SK-N-SH treated with all-trans-retinoic acid at 6 μM for 48 hours (cell line): Measurements from ENCODE around the gene ABCA7.

Experiments
- ARNTL ChIP-seq: fragments of 450-650 bp; formaldehyde crosslinking; IDR thresholded peaks from 2 replicates; pipeline ENCODE4 v1.5.0; 2020; ENCODE audit warnings: low read depth, mild to moderate bottlenecking, moderate library complexity, borderline replicate concordance
- BACH2 ChIP-seq: fragments of 250-450 bp; sonication (Bioruptor Pico); IDR thresholded peaks from 2 replicates; pipeline ENCODE4 v1.9.0; 2021; ENCODE audit warnings: mild to moderate bottlenecking, borderline replicate concordance
- ISL1 ChIP-seq: fragments of 250-450 bp; sonication (Bioruptor Pico); IDR thresholded peaks from 2 replicates; pipeline ENCODE4 v2.1.2; 2022; ENCODE audit warnings: mild to moderate bottlenecking, moderate library complexity
- PATZ1 ChIP-seq: fragments of 250-450 bp; sonication (Bioruptor Pico); IDR thresholded peaks from 2 replicates; pipeline ENCODE4 v1.8.0; 2020; ENCODE audit warnings: mild to moderate bottlenecking, moderate library complexity, borderline replicate concordance
- POU6F1 ChIP-seq: fragments of 250-450 bp; sonication (Bioruptor Pico); IDR thresholded peaks from 2 replicates; pipeline ENCODE4 v1.8.0; 2021; ENCODE audit warnings: low read depth, mild to moderate bottlenecking, moderate library complexity, borderline replicate concordance
- PPARA ChIP-seq: fragments of 250-450 bp; sonication (Bioruptor Pico); IDR thresholded peaks from 2 replicates; pipeline ENCODE4 v1.5.0; 2020; ENCODE audit warnings: mild to moderate bottlenecking, borderline replicate concordance
- ZFP30 ChIP-seq: fragments of 450-650 bp; formaldehyde crosslinking; IDR thresholded peaks from 2 replicates; pipeline ENCODE4 v1.5.0; 2022; ENCODE audit warnings: mild to moderate bottlenecking, moderate library complexity
- TF ChIP-seq, protein P1 (sequence below): fragments of 250-450 bp; sonication (Bioruptor Pico); IDR thresholded peaks from 2 replicates; pipeline ENCODE4 v1.5.1; 2021; ENCODE audit warnings: mild to moderate bottlenecking, moderate library complexity
- TF ChIP-seq, protein P2 (sequence below): fragments of 250-450 bp; sonication (Bioruptor Pico); IDR thresholded peaks from 2 replicates; pipeline ENCODE4 v1.5.0; 2020; ENCODE audit warnings: mild to moderate bottlenecking, moderate library complexity

DNA sequence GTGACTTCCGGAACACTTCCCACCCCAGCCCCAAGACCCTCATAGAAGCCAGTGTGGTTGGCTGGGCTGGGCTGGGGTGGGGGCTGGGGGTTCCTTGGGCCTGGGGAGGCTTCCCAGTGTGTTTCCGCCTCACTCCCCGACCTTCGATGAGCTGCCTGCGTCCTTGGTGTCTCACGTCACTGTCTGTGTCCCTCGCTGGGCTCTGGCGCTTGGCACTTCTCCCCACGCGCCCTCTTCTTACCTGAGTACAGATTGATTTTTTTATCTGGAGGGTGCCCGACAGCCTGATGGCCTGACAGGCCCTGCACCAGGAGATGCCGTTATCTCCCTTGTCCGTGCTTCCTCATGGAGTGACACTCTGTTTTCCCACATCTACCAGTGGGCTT, 47.2 kb upstream of the ABCA7 start:
- no peak for TF ChIP-seq PPARA
- no peak for TF ChIP-seq ZFP30
- TF ChIP-seq PATZ1 (CRISPR knock-in tag) = no peak
- TF ChIP-seq ISL1 (CRISPR knock-in tag) = no peak
- TF ChIP-seq, protein P1, sequence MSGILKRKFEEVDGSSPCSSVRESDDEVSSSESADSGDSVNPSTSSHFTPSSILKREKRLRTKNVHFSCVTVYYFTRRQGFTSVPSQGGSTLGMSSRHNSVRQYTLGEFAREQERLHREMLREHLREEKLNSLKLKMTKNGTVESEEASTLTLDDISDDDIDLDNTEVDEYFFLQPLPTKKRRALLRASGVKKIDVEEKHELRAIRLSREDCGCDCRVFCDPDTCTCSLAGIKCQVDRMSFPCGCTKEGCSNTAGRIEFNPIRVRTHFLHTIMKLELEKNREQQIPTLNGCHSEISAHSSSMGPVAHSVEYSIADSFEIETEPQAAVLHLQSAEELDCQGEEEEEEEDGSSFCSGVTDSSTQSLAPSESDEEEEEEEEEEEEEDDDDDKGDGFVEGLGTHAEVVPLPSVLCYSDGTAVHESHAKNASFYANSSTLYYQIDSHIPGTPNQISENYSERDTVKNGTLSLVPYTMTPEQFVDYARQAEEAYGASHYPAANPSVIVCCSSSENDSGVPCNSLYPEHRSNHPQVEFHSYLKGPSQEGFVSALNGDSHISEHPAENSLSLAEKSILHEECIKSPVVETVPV (CRISPR knock-in tag) = no peak
- TF ChIP-seq ARNTL (CRISPR knock-in tag) = no peak
- TF ChIP-seq, protein P2, sequence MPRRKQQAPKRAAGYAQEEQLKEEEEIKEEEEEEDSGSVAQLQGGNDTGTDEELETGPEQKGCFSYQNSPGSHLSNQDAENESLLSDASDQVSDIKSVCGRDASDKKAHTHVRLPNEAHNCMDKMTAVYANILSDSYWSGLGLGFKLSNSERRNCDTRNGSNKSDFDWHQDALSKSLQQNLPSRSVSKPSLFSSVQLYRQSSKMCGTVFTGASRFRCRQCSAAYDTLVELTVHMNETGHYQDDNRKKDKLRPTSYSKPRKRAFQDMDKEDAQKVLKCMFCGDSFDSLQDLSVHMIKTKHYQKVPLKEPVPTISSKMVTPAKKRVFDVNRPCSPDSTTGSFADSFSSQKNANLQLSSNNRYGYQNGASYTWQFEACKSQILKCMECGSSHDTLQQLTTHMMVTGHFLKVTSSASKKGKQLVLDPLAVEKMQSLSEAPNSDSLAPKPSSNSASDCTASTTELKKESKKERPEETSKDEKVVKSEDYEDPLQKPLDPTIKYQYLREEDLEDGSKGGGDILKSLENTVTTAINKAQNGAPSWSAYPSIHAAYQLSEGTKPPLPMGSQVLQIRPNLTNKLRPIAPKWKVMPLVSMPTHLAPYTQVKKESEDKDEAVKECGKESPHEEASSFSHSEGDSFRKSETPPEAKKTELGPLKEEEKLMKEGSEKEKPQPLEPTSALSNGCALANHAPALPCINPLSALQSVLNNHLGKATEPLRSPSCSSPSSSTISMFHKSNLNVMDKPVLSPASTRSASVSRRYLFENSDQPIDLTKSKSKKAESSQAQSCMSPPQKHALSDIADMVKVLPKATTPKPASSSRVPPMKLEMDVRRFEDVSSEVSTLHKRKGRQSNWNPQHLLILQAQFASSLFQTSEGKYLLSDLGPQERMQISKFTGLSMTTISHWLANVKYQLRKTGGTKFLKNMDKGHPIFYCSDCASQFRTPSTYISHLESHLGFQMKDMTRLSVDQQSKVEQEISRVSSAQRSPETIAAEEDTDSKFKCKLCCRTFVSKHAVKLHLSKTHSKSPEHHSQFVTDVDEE (CRISPR knock-in tag) = no peak
- no peak for TF ChIP-seq POU6F1 (CRISPR knock-in tag)
- TF ChIP-seq BACH2 (CRISPR knock-in tag) = no peak
